Measurements from ENCODE around the gene FBXL7.

FBXL7 gene

GRCh38 chr5:15774632-15775031 lies 274.7 kb downstream of the FBXL7 start:
- H3K9me3 ChIP-seq (ENCODE audit: insufficient read depth, low read length), result no peaks in the 10 kb centered on the region
- H3K27ac ChIP-seq (ENCODE audit: low read length), result no peak overlapping the region
- no peak overlapping the region for H3K4me2 ChIP-seq (ENCODE audit: low read length)
- H2AFZ ChIP-seq (ENCODE audit: low read depth, low read length), result no peak overlapping the region
- H3K36me3 ChIP-seq (replicated peaks; ENCODE audit: low read depth, low read length), result no peaks in the 10 kb centered on the region
- no peak overlapping the region for H3K4me3 ChIP-seq (ENCODE audit: low read length)
- no peak for TF ChIP-seq EZH2phosphoT487 (IDR thresholded peaks at IDR 0.05; ENCODE audit: low read depth)
- TF ChIP-seq, protein P1, sequence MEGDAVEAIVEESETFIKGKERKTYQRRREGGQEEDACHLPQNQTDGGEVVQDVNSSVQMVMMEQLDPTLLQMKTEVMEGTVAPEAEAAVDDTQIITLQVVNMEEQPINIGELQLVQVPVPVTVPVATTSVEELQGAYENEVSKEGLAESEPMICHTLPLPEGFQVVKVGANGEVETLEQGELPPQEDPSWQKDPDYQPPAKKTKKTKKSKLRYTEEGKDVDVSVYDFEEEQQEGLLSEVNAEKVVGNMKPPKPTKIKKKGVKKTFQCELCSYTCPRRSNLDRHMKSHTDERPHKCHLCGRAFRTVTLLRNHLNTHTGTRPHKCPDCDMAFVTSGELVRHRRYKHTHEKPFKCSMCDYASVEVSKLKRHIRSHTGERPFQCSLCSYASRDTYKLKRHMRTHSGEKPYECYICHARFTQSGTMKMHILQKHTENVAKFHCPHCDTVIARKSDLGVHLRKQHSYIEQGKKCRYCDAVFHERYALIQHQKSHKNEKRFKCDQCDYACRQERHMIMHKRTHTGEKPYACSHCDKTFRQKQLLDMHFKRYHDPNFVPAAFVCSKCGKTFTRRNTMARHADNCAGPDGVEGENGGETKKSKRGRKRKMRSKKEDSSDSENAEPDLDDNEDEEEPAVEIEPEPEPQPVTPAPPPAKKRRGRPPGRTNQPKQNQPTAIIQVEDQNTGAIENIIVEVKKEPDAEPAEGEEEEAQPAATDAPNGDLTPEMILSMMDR (IDR thresholded peaks at IDR 0.05; ENCODE audit: low read depth, low read length), result no peak
- no peaks in the 10 kb centered on the region for H4K20me1 ChIP-seq (ENCODE audit: insufficient read depth, low read length)
- no peaks in the 10 kb centered on the region for H3K27me3 ChIP-seq (ENCODE audit: low read depth, low read length)
- H3K9ac ChIP-seq (ENCODE audit: low read length), result no peak overlapping the region
- H3K79me2 ChIP-seq (ENCODE audit: low read length), result no peaks in the 10 kb centered on the region
- H3K4me1 ChIP-seq (ENCODE audit: low read length), result no peaks in the 10 kb centered on the region

GRCh38 chr5:15776346-15776745 lies 276.4 kb downstream of the FBXL7 start:
- H2AFZ ChIP-seq (ENCODE audit: low read depth, low read length), result no peak overlapping the region
- H3K36me3 ChIP-seq (replicated peaks; ENCODE audit: low read depth, low read length), result no peaks in the 10 kb centered on the region
- no peaks in the 10 kb centered on the region for H4K20me1 ChIP-seq (ENCODE audit: insufficient read depth, low read length)
- no peaks in the 10 kb centered on the region for H3K4me1 ChIP-seq (ENCODE audit: low read length)
- H3K27ac ChIP-seq (ENCODE audit: low read length), result no peak overlapping the region
- H3K79me2 ChIP-seq (ENCODE audit: low read length), result no peaks in the 10 kb centered on the region
- no peaks in the 10 kb centered on the region for H3K27me3 ChIP-seq (ENCODE audit: low read depth, low read length)
- no peak overlapping the region for H3K4me2 ChIP-seq (ENCODE audit: low read length)
- H3K9ac ChIP-seq (ENCODE audit: low read length), result no peak overlapping the region
- no peak overlapping the region for H3K4me3 ChIP-seq (ENCODE audit: low read length)
- H3K9me3 ChIP-seq (ENCODE audit: insufficient read depth, low read length), result no peaks in the 10 kb centered on the region
- no peak for TF ChIP-seq EZH2phosphoT487 (IDR thresholded peaks at IDR 0.05; ENCODE audit: low read depth)
- TF ChIP-seq, protein P1 (IDR thresholded peaks at IDR 0.05; ENCODE audit: low read depth, low read length), result no peak

DNA sequence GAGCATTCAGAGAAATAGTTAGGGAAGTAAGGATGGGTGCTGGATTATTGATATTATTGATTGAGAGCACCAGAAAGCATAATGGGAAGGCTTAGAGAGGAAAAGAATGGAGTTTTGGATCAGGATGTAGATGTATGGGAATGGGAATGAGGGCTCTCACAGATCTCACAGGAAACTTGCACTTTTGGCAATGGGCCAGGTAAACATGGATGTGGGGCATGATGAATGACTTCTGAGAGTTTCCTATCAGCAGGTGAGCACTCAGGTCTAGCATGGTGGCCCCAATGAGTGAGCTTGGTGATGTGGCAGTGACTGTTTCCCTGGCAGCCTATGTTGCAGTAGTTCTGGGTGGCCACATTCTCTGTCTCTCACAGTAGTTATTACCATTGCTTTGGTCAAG lies 283.8 kb downstream of the FBXL7 start:
- Histone ChIP-seq H3K27me3 (ENCODE audit: low read depth, low read length) (no peaks in the 10 kb centered on the region), H2AFZ (ENCODE audit: low read depth, low read length) (no peak overlapping the region), H3K36me3 (replicated peaks; ENCODE audit: low read depth, low read length) (no peaks in the 10 kb centered on the region), H3K79me2 (ENCODE audit: low read length) (no peaks in the 10 kb centered on the region), H3K4me2 (ENCODE audit: low read length) (no peak overlapping the region), H3K4me3 (ENCODE audit: low read length) (no peak overlapping the region), H3K9me3 (ENCODE audit: insufficient read depth, low read length) (no peaks in the 10 kb centered on the region), H3K4me1 (ENCODE audit: low read length) (no peaks in the 10 kb centered on the region), H3K9ac (ENCODE audit: low read length) (no peak overlapping the region), H4K20me1 (ENCODE audit: insufficient read depth, low read length) (no peaks in the 10 kb centered on the region), H3K27ac (ENCODE audit: low read length) (no peak overlapping the region)
- TF ChIP-seq, protein P1 (IDR thresholded peaks at IDR 0.05; ENCODE audit: low read depth, low read length), result no peak
- TF ChIP-seq EZH2phosphoT487 (IDR thresholded peaks at IDR 0.05; ENCODE audit: low read depth), result no peak

GRCh38 chr5:15785531-15785981 lies 285.6 kb downstream of the FBXL7 start:
- no peaks in the 10 kb centered on the region for H3K9me3 ChIP-seq (ENCODE audit: insufficient read depth, low read length)
- H3K27me3 ChIP-seq (ENCODE audit: low read depth, low read length), result no peaks in the 10 kb centered on the region
- no peaks in the 10 kb centered on the region for H4K20me1 ChIP-seq (ENCODE audit: insufficient read depth, low read length)
- H3K4me3 ChIP-seq (ENCODE audit: low read length), result no peak overlapping the region
- H2AFZ ChIP-seq (ENCODE audit: low read depth, low read length), result no peak overlapping the region
- H3K9ac ChIP-seq (ENCODE audit: low read length), result no peak overlapping the region
- H3K4me2 ChIP-seq (ENCODE audit: low read length), result no peak overlapping the region
- no peak for TF ChIP-seq EZH2phosphoT487 (IDR thresholded peaks at IDR 0.05; ENCODE audit: low read depth)
- TF ChIP-seq, protein P1 (IDR thresholded peaks at IDR 0.05; ENCODE audit: low read depth, low read length), result no peak
- H3K4me1 ChIP-seq (ENCODE audit: low read length), result no peaks in the 10 kb centered on the region
- no peak overlapping the region for H3K27ac ChIP-seq (ENCODE audit: low read length)
- H3K36me3 ChIP-seq (replicated peaks; ENCODE audit: low read depth, low read length), result no peaks in the 10 kb centered on the region
- no peaks in the 10 kb centered on the region for H3K79me2 ChIP-seq (ENCODE audit: low read length)

Data from OCI-LY3 (cell line).